HG03457 (cell line): ENCODE measurements around the gene RNF4.
"Not testable (repeated sequence)": the region's sequence is repeated elsewhere in the genome, so short reads cannot be mapped to it uniquely, and the experiment has no call there.

Experiments used
- ATAC-seq: cut with Tn5 transposase; IDR thresholded peaks from one replicate; pipeline ENCODE4 v1.9.1; 2021; ENCODE audit warnings: moderate number of reproducible peaks; ENCODE audit not compliant: unreplicated experiment

The RNF4 gene

DNA sequence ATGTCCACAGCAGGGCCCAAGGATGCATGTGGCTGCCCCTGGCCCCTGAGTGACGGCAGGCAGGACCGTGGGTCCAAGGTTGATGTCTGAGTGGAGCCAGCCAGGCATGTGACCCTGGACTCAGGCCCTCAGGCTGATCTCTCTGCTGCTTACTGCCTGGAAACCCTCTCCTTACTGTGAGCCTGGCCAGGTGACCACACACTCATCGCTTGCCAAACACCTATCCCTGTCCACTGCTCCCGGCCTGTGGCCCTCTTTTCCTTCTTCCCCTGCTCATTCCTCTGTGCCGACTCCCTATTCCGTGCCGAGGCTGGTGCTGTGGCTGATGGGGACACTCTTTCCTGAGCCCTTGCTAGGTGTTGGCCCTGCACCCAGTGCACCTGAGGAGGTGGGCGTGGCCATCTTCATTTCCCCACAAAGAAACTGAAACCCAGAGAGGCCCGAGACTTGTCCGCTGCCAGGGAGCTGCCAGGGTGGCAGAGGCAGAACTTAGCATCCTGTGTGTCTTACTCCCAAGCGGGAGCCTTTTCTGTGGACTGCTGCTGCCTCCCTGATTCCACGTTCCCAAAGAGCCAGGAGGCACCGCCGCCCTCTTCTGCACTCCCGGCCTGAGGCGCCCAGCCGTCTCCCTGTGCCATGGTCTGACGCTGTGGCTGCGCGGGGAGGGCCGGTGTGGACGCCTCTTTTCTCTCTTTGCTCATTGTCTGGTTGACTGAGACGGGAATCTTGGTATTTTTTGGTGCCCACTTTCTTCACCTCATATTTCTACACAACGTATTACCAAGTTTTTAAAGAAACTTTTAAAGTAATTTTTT lies 11.2 kb upstream of the RNF4 start:
- no peak for ATAC-seq

DNA sequence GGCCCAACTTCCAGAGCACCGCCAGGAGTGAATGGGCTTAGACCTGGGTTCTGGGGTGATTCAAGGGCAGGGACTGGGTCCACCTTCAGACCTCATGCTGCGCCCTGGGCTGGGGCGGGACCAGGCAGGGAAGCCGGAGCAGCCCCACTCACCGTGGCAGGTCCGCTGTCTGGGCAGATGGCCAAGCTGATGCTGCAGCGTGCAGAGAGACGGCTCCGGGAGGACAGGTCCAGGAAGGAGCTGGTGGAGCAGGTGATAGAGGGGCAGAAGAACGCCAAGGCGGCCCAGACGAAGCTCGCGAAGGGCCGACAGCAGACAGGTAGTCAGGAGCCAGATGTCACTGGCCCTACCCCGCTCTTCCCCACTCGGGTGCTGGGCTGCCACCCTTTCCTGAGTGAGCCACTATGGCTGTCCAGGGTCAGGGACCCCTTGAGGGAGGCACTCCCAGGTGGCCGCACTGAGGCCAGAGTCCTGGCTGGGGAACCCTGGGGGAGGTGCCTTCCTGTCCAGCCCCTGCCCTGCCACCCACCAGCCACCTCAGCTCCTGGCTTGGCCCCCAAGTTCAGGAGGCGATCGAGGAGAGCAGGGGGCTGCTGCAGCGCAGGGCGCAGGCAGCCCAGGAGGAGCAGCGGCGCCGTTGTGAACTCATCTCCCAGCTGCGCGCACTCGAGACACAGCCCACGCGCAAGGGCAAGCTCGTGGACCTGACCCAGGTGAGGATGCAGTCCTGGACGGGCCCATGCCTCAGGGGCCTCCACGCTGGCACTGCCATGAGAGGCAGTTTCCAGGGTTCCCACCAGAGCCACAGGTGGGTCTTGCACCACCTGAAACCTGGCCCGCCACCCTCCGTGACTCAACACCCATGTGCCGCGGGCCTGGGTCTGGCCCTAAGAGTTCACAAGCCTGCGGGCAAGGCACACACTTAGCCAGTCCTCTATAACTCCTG lies 10.1 kb upstream of the RNF4 start:
- no peak for ATAC-seq

DNA sequence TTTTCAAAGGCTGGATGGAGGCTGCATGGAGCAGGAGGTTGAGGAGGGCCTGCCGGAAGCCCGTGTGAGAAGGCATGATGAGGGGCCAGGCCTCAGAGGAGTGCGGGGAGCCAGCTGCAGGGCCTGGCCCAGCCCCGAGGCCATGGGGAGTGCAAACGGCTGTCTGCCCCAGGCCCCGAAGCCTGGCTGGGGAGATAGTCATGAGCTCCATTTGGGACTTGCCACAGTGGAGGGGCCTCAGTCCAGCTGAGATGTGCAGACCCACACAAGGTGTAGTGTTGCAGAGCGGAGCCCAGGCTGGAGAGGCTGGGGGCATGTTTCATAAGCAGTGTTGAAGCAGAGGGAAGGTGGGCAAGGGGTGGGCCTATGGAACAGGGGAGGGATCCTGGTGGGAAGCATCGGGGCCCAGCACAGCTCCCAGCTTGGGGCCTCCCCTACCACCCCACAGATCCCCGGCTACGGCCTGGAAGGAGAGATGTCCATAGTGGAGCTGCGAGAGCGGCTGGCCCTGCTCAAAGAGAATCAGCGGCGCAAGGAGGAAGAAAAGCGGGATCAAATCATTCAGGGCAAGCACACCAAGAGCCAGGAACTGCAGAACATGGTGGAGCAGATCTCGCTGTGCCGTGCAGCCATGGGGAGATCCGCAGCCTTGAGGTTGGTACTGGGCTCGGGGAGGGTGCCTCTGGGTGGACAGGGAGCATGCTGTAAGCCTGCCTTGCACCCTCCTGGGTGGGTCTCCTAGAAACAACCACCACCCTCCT lies 9.1 kb upstream of the RNF4 start:
- ATAC-seq: no peak

- no peak for ATAC-seq
These were observed 7.5 kb upstream of the RNF4 start for GRCh38 chr4:2461246-2461960.

GRCh38 chr4:2462218-2462991 lies 6.5 kb upstream of the RNF4 start:
- peak; percentile 54 for ATAC-seq

GRCh38 chr4:2462992-2463762 lies 5.7 kb upstream of the RNF4 start:
- no peak for ATAC-seq

GRCh38 chr4:2465032-2465431 lies 3.9 kb upstream of the RNF4 start:
- ATAC-seq: no peak

- ATAC-seq: not testable (repeated sequence)
These were observed 3.4 kb upstream of the RNF4 start for GRCh38 chr4:2465544-2465943.

DNA sequence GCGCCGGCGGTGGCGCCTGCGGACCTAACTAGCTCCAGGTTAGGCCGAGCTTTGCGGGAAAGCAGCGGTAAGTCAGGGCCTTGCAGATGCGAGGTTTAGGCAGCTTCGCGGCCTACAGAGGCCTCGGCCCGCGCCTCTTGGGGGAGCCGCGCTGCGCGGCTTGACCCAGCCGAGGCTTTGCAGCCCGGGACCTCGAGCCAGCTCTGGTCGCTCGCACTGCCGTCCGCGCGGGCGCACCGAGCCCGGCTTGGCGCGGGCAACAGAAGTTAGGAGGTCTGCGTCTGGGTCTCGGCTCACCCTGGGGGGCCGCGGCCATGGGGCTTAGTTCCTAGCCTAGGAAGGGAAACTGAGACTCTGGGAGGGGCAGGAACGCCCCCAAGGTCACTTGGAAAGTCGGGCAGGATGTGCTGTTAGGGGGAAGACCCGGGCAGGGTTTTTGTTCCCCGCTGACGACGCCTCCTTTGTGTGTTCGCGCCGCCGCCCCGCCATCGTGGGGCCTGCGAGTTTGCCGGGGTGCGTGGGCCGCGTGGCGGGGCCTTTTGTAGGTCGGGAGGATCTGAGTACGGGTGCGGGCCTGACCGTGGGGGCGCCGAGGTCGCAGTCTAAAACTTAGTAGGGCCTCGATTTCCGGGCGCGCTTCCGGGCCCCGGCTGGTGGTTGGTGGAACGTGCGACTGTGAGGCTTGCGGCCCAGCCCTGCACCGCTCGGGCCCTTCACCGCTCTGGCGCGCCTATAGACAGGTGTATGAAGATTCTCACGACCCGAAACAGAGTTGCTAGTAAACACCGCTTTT lies 482 bp downstream of the RNF4 start:
- ATAC-seq: peak; percentile 36

GRCh38 chr4:2470791-2471190 lies 1.9 kb downstream of the RNF4 start:
- ATAC-seq: no peak

DNA sequence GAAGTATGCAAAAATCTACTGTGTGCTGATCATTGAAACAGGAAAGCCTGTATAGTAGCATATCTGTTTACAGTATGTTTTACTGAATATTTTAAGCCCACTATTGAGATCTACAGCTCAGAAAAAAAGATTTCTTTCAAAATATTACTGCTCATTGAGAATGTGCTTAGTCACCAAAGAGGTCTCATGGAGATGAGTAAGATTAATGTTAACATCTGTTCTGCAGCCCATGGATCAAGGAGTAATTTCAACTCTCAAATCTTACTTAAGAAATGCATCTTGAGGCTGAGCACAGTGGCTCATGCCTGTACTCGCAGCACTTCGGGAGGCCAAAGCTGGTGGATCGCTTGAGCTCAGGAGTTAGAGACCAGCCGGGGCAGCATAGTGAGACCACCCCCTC lies 3.3 kb downstream of the RNF4 start:
- no peak for ATAC-seq

- ATAC-seq: no peak
These were observed 9.3 kb downstream of the RNF4 start for GRCh38 chr4:2478229-2478628.

DNA sequence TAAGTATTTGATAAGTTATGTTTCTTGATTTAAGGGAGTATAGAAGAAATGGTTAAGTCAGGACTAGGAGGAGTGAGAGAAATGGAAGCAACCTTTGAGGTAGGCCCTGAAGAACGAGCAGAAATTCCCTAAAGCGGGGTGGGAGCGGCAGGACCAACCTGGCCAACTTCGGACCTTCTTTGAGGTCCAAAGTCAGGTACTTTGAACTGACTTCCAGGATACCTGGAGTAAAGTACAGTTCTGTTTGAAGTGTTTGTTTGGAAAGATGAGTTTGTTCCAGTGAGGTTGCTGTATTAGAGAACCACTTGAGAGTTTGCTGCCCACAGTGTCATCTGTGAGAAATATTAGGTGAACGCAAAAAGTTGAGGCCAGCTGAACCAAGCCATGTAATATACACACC lies 11.7 kb downstream of the RNF4 start:
- no peak for ATAC-seq

GRCh38 chr4:2482192-2482591 lies 13.3 kb downstream of the RNF4 start:
- ATAC-seq: no peak

GRCh38 chr4:2482693-2483092 lies 13.8 kb downstream of the RNF4 start:
- peak; percentile 38 for ATAC-seq

DNA sequence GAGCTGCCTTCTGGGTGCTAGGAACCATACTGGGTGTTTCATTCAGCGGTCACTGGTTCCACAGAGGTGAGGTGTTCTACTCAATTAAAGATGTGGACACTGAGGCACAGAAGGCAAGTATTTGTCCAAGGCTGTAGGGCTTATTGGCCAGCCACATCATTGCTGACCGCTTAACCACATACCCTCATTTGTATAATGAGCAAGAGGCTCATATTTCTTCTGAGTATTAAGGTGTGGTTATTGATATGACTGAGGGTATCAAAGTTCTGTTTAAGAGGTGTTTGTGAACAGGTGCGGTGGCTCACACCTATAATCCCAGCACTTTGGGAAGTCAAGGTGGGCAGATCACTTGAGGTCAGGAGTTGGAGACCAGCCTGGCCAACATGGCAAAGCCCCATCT lies 14.3 kb downstream of the RNF4 start:
- ATAC-seq: no peak

DNA sequence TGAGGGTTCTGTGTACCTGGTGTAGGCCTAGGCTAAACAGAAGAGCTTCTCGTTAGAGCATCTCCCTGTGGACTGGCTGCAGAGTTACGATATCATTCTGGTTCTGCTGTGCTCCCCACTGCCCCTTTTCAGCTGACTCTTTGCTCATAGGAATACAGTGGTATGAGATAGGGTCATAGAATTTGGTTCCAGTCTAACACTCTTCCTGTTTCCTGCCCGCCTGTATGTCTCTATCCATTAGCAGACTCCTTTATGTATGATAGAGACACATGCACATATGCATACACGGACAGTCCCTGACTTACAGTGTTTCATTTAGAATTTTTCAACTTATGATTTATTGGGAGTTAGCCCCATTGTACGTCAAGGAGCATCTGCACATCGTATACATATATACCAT lies 15.3 kb downstream of the RNF4 start:
- no peak for ATAC-seq

DNA sequence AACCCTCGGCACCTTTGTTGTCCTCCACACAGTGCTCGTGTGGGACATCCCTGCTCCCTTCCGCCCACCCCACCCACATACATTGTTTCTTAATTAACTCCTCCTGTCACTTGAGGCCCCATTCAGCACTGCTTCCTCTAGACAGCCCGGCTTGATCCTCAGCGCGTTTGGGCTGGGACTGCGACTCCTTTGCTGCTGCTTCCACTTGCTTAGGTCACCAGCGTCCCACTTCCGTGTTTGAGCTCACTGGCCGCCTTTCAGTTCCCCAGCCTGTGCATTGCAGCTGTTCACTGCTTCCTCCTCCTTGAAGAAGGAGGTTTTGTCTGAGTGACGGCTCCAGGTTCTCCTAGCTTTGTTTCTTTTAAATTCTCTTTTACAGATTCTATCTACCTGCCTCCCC lies 16.1 kb downstream of the RNF4 start:
- peak; percentile 42 for ATAC-seq
